Brain microvascular endothelial cell (primary cell): ENCODE results near the gene GABRP.

Experiments
- DNase-seq: peaks from one replicate; pipeline ENCODE4 v3.0.0-alpha.2; 2020
- H3K27ac ChIP-seq: fragments of 250-450 bp; sonication (Bioruptor Pico); 2 replicates; pipeline ENCODE4 v1.5.1; 2020; ENCODE audit warnings: mild to moderate bottlenecking, moderate library complexity
- H3K27me3 ChIP-seq: fragments of 250-450 bp; sonication (Bioruptor Pico); replicated peaks from 2 replicates; pipeline ENCODE4 v1.5.1; 2020; ENCODE audit warnings: mild to moderate bottlenecking
- H3K36me3 ChIP-seq: fragments of 250-450 bp; sonication (Bioruptor Pico); replicated peaks from 2 replicates; pipeline ENCODE4 v1.5.1; 2020; ENCODE audit warnings: mild to moderate bottlenecking
- H3K4me3 ChIP-seq: 2 replicates; pipeline ENCODE4 v1.5.1; 2011; ENCODE audit warnings: low read depth, mild to moderate bottlenecking, control low read depth, low read length, moderate library complexity
- in situ Hi-C: cut with HindIII; loops from 2 replicates; pipeline ENCODE4 v1.10.0; 2017; ENCODE audit warnings: low sequenced_read_pairs, low pct_ligation_motif_present
- TF ChIP-seq, protein P1 (sequence below): IDR thresholded peaks from 2 replicates; pipeline ENCODE4 v1.5.1; 2011; ENCODE audit warnings: low read depth, mild to moderate bottlenecking, moderate library complexity, low read length, control low read depth, inconsistent platforms; ENCODE audit errors: missing control alignments

GABRP gene

DNA sequence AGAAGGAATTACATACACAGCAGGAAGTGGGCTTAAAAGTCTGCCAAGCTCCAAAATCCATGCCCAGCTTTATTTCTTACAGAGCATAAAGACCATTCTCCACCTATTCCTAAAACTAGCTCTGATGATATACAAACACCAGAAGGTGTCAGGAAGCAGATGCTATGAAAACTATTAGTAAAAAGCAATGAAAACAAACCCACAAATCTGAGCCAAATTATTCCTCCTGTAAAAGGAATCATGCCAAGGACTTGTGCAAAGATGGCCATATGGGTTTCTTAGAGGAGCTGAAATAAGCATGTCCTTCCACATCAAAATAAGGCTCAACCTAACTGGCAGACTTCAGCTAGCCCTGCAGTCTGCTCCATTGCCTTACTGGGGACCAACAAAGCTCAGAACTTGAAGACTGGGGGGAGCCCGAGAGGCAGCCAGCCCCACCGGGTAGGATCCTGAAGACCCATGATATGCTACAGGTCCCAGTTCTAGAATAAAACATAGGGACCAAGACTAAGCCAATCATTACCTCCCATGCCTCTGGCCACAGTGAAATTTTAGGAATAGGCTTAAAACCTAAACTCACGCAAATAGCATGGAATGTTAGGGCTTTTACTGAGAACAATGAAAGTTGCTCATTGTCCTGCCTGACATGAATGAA, 42.8 kb upstream of the GABRP start:
- no peak overlapping the region for H3K4me3 ChIP-seq
- in situ Hi-C loops, result no loop called here
- DNase-seq, result no peak
- H3K36me3 ChIP-seq, result no peaks in the 10 kb centered on the region
- no peak overlapping the region for H3K27ac ChIP-seq
- peaks cover 2% of the 10 kb centered on the region for H3K27me3 ChIP-seq
- TF ChIP-seq, protein P1, sequence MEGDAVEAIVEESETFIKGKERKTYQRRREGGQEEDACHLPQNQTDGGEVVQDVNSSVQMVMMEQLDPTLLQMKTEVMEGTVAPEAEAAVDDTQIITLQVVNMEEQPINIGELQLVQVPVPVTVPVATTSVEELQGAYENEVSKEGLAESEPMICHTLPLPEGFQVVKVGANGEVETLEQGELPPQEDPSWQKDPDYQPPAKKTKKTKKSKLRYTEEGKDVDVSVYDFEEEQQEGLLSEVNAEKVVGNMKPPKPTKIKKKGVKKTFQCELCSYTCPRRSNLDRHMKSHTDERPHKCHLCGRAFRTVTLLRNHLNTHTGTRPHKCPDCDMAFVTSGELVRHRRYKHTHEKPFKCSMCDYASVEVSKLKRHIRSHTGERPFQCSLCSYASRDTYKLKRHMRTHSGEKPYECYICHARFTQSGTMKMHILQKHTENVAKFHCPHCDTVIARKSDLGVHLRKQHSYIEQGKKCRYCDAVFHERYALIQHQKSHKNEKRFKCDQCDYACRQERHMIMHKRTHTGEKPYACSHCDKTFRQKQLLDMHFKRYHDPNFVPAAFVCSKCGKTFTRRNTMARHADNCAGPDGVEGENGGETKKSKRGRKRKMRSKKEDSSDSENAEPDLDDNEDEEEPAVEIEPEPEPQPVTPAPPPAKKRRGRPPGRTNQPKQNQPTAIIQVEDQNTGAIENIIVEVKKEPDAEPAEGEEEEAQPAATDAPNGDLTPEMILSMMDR, result no peak

DNA sequence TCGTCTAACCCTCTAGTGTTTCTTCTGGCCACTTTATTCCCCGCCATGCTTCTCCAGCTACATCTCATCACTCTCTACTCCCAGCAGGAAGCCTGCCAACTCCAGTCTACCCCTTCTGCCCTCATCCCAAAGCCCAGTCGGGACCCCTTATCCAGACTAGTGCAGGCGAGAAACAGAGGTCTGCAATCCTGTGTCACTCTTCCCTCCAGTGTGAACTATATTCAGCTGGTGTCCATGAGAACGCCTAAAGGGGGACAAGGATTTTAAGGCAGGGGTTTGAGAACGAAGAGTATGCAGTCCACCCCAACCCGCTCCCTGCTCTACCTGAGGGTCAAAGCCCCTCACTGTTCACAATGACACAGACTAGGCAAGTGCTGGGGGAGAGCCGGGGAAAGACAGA, 41.7 kb upstream of the GABRP start:
- in situ Hi-C loops, result no loop called here
- TF ChIP-seq, protein P1, result no peak

DNA sequence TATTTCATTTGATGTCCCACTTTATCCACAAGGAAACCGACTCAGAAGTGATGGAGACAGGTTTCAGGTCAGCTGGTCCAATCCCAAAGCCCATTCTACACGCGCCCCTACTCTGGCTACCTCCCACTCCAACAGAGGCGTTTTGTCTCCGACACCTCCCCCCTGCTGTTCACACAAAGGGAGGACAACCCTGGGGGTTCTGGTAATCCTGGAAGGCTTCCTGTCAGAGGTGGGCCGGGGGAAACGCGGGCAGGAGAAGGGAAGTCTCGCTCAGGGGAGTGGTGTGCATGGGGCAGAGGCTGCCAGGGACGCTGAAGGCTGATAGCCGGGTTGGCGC, 39.7 kb upstream of the GABRP start:
- no peak overlapping the region for H3K27ac ChIP-seq
- TF ChIP-seq, protein P1, result no peak
- in situ Hi-C loops, result no loop called here
- no peak overlapping the region for H3K4me3 ChIP-seq
- peaks cover 2% of the 10 kb centered on the region for H3K27me3 ChIP-seq
- DNase-seq, result no peak
- H3K36me3 ChIP-seq, result no peaks in the 10 kb centered on the region

More for the DNA sequence above, 41.7 kb upstream of the GABRP start:
- no peak overlapping the region for H3K4me3 ChIP-seq
- H3K36me3 ChIP-seq, result no peaks in the 10 kb centered on the region
- no peak overlapping the region for H3K27ac ChIP-seq
- H3K27me3 ChIP-seq, result peaks cover 2% of the 10 kb centered on the region
- DNase-seq, result no peak

DNA sequence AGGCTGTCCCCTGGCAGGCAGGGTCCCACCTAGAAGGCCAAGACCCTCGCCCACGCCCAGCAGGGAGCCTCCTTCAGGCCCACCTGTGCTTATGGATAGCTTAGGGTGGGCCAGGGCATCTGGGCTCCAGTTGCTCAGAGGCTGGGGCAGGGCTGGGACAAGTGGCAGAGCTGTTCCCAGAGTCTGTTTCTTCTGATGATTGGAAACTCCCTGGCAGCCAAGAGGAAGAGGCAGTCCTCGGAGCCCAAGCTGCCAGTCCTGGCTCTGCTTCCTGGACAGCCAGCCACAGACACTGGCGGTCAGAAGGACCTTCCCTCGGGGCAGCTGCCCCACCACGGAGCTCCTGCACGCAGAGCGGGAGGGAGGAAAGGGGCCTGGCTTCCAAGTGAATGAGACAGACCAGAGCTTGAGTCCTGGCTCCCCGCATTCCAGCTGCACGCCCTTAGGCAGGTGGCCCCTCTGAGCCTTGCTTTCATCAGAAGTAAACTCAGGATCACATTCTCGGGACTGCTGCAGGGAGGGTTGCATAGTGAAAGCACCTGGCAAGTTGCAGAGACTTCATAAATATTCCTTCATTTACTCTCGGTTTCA, 37.9 kb upstream of the GABRP start:
- peaks cover 2% of the 10 kb centered on the region for H3K27me3 ChIP-seq
- in situ Hi-C loops, result no loop called here
- TF ChIP-seq, protein P1, result no peak

DNA sequence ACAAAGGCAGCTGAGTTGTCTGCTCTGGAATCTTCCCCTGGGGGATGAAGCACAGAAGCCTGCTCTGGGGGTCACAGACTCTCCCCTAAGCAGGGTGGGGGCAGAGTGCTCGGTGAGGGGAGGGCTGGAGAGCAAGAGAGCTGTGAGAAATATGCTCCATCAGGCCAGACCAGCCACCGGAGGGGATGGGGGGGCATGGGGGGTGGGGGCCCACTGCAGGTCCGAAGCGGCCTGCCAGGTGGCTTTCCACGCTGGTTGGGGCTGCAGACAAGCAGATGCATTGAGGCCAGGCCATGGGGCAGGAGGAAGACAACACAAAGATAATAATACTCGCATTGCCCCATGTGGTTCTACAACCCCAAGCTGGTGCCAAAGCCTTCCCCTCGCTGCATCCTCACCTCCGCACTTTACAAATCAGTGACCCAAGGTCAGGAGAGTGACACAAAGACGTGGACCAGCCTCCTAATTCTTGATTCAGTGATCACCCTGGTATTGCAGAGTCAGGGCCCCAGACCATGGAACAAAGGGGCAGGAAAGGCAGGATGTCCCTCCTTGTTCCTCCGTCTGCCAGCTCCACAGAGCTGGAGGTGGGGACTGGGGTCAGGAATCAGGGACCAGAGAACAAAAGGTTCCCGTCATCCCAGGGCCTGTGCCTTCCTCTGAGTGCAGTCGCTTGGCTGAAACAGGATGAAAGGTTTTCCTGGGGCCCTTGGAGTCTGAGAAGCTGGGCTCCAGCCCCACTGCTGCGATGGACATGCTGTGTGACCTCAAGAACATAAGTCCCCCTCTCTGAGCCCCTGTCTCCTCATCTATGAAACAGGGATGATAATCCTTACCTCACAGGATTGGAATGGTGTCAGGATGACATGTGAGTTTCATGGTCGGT, 37.2 kb upstream of the GABRP start:
- in situ Hi-C loops, result no loop called here
- no peak for DNase-seq
- TF ChIP-seq, protein P1, result no peak
- peaks cover 2% of the 10 kb centered on the region for H3K27me3 ChIP-seq
- no peak overlapping the region for H3K4me3 ChIP-seq
- H3K27ac ChIP-seq, result no peak overlapping the region
- H3K36me3 ChIP-seq, result no peaks in the 10 kb centered on the region

More for the DNA sequence above, 37.9 kb upstream of the GABRP start:
- no peak overlapping the region for H3K27ac ChIP-seq
- DNase-seq, result no peak
- H3K36me3 ChIP-seq, result no peaks in the 10 kb centered on the region
- no peak overlapping the region for H3K4me3 ChIP-seq
